ENCODE measurements around the gene SLC66A1.
"Not testable (repeated sequence)": the region's sequence is repeated elsewhere in the genome, so short reads cannot be mapped to it uniquely, and the experiment has no call there.

Gene SLC66A1, protein sequence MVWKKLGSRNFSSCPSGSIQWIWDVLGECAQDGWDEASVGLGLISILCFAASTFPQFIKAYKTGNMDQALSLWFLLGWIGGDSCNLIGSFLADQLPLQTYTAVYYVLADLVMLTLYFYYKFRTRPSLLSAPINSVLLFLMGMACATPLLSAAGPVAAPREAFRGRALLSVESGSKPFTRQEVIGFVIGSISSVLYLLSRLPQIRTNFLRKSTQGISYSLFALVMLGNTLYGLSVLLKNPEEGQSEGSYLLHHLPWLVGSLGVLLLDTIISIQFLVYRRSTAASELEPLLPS

DNA sequence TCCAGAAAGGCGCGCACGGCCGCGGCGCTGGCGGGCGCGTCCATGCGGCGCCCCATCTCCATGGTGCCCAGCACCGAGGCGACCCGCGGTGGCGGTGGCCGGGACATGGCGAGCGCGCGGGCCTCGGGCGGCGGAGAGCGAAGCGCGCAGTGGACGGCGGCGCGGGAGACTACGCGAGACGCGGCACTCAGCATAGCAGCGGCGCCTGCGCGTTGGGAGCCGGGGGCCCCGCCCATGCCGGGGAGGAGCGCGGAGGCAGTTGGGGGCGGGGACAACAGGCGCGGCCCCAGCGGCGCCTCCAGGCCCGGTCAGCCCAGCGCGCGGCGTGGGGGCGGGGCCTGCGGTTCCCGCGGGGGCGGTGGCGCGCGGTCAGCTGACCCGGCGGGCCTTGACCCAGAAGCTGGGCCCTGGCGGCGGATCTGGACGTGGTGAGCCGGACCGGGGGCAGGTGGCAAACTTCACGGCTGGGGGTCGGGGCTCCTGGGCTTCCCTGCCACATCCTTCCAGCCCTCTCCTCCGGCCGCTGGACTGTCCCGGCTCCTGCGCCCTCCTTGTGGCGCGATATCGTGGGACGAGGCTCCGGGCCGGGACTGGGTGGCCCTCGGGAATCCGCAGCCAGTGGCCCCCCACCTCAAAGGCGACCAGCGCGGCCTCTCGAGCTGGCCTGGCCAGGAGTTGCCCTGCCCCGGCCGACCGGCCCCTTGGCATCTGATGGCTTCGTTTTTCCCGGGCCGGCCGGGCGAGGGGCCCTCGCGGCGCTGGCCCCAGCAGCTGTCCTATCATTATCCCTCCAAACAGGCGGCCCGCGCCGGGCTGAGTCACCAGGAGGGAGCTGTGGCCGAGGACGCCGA is at the start of gene SLC66A1, which contains the start of gene AKR7A2:
Gene SLC66A1, plus strand, starts transcription at position 396 of the 851 bp plus-strand sequence. CDS start 5,352 bp downstream, outside the sequence.
Gene AKR7A2, minus strand, starts transcription at position 214 of the 851 bp plus-strand sequence. Its CDS starts 20 bp downstream, at position 194.
- peak; percentile 97 for DNase-seq

DNA sequence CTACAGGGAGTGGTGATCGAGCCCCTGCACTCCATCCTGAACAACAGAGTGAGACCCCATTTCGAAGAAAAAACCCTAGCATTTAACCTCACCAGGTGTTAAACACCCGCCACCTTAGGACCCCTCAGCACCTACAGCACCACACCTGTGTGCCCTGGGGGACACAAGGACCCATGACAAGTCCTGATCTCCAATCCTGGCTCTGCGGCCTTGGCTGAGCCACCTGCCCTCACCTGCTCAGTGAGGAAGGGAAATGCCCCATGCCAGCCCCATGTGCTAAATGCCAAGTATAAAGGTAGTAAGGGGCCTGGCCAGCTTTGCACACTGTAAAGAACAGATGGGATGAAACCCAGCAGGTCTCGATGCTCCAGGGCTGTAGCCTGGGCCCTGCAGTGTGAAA is 49.4 kb upstream of the SLC66A1 start:
- DNase-seq, result no peak

DNA sequence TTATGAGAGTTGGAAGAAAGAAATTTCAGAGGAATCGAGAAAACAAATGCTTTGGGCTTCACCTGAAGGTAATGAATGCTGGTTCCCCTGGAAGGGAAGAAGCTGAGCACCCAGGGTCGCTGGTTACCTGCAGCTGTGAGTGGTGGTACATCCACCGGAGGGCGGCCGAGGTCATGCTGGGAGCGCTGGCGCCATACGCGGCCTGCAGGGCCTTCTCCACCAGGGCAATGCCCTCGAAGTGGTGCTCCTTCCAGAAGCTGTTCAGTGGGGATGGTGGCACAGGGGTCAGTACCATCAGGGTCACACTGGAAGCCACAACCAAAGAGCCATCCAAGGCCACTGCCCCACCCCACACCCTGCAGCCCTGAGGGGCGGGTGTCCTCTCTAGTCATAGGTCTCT is 43.7 kb upstream of the SLC66A1 start:
- no peak for DNase-seq

DNA sequence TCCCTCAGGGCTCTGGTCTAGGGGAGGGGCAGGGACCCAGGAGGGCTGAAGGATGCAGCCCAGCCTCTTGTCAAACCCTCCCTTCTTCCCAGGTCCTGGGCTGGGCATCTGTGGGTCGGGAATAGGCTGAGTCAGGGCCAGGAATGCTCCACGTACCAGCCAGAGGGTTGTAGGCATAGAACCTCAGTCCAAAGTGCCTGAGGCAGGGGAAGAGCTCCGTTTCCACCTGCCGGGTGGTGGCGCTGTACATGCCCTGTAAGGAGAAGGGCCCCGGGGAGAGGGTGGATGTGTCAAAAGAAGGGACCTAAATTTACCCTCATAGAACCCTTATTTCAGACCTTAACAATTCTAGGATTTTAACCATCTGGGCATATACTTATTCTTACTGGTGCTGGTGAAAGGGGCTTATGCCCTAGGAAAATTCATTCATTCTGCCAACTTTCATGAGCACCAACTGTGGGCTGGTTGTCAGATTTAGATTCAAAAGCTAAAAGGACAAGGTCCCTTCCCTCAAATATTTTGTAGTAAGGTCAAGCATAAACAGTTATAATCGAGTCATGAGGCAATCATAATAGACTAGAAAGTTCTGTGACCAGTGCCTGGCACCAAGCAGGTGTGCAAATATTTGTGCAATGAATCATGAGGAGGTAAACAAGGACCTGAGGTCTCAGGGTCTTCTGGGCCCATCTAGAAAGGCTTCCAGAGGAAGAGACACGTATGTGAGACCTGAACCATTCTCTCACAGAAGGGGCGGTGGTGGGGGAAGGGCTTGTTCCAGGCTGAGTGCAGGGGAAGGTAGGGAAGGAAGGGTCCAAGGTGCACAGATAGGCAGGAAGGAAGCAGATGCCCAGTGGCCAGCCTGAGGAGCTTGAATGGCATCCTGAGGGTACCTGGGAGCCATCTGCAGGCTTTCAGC is 42.4 kb upstream of the SLC66A1 start:
- not testable (repeated sequence) for DNase-seq

DNA sequence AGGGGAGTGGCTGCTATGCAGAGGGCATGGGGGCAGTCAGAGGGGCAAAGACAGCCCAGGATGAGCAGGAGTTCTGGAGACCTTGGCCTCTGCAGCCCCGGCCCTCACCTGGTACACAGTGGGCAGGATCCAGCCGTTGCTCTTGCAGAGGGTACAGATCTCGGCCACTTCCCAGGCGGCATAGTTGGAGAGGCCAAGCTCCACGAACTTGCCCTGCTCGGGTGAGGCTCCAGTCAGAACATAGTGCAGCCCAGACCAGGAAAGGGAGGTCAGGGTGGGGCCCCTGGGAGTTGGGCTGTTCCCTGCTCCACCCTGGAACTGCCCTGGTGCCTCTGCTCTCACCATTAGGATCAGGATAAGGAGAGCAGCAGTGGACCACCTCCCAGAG is 41.8 kb upstream of the SLC66A1 start:
- DNase-seq, result not testable (repeated sequence)

DNA sequence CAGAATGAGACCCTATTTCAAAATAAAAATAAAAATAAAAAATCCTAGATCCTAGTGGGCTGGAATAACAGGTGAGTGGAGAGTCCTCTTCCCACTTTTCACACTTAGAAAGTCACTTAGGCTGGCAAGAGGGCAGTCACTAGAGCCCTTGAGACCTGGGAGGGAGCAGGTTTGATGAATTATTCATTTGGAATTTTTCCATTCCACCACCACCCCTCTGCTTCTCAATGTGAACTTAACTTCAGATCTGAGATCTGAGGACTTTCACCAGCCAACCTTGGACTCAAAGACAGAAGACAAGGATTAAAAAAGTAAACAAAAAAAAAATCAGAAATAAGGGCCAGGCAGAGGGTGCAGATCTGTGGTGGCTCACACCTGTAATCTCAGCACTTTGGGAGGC is 40.1 kb upstream of the SLC66A1 start:
- no peak for DNase-seq

DNA sequence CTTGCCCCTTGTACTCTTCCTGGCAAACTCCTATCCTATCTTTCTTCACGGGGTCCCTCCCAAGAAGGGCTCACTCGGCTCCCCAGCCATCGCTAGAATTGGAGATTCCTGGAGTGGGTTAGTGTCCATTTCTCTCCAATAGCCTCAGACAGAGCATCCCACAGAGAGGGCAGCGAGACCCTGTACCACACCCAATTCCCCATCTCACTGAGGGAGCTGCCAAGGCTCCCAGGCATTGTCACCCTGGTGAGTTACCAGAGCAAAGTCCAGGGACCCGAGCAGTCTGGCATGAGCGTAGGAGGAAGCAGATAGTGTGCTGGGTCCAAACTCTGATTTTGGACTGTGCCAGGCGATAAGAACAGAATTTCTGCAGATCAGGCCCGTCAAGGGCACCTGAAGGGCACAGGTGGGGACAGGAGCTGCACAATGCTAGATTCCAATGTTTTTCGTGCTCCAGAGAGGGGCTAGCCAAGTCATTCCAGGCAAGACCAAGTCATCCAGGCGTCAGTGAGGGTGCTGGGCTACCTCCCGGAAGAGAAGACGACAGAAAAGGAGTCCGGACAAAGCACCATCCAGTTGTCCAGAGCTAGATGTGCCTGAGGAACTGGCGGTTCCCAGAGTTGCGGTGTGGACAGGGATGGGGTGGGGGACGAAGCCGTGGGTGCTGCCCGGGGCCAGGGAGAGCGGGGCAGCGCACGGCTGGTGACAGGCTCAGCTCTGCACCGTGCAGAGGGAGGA is 38.9 kb upstream of the SLC66A1 start:
- no peak for DNase-seq

DNA sequence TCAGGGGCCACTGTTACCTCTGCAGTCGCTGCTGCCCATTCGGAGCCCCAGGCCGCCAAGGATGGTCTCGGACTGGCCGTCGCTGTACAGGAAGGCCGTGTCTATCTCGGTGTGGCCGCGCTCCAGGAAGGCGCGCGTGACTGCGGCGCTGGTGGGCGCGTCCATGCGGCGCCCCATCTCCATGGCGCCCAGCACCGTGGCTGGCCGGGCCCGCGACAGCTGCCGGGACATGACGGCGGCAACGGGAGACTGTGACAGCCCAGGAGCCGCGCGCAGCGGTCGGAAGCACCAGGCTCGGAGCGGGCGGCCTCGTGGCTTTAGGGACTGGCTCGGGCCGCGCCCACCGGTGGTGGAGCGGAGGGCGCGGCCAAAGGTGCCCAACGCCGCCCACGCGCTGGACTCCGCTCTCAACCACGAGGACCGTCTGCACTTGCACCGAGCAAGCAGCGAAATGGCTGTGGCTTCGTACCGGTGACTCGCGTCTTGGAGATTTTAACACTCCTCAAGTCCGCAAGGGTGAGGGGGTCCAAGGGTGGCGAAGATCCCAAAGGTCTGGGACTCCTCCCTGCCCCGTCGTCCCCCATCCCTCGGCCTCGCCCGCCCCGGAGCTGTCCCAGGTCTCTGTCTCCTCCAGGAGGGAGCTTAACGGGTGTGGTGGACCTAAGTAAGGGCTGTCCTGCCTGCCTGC is 38.1 kb upstream of the SLC66A1 start:
- DNase-seq, result not testable (repeated sequence)

DNA sequence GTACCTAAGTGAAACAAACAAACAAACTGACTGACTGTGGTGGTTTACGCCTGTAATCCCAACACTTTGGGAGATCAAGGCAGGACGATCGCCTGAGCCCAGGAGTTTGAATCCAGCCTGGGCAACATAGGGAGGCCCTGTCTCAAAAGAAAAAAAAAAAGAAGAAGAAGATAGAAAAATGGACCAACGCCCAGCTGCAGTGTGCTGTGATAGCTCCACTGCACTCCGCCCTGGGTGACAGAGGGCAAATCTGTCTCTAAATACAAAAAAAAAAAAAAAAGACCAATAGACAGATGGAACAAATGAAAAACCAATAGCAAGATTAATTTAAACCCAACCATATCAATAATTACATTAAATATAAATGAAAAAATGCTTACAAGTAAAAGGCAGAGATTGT is 37.5 kb upstream of the SLC66A1 start:
- DNase-seq, result no peak

DNA sequence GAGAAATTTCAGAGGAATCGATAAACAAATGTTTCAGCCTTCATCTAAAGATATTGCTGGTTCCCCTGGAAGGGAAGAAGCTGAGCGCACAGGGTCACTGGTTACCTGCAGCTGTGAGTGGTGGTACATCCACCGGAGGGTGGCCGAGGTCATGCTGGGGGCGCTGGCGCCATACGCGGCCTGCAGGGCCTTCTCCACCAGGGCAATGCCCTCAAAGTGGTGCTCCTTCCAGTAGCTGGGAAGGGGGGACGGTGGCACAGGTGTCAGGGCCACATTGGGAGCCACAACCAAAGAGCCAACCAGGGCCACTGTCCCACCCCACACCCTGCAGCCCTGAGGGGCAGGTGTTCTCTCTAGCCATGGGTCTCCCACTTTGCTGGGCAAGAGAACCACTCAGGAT is 28.2 kb upstream of the SLC66A1 start:
- DNase-seq, result no peak

DNA sequence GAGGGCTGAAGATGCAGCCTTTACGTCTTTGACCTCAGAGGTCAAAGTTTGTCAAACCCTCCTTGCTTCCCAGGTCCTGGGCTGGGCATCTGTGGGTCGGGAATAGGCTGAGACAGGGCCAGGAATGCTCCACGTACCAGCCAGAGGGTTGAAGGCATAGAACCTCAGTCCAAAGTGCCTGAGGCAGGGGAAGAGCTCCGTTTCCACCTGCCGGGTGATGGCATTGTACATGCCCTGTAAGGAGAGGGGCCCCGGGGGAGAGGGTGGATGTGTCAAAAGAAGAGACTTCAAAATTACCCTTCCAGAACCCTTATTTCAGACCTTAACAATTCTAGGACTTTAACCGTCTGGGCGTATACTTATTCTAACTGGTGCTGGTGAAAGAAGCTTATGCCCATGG is 27.2 kb upstream of the SLC66A1 start:
- DNase-seq, result no peak

DNA sequence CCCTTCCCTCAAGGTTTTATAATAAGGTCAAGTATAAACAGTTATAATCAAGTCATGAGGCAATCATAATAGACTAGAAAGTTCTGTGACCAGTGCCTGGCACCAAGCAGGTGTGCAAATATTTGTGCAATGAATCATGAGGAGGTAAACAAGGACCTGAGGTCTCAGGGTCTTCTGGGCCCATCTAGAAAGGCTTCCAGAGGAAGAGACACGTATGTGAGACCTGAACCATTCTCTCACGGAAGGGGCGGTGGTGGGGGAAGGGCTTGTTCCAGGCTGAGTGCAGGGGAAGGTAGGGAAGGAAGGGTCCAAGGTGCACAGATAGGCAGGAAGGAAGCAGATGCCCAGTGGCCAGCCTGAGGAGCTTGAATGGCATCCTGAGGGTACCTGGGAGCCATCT is 26.8 kb upstream of the SLC66A1 start:
- not testable (repeated sequence) for DNase-seq

DNA sequence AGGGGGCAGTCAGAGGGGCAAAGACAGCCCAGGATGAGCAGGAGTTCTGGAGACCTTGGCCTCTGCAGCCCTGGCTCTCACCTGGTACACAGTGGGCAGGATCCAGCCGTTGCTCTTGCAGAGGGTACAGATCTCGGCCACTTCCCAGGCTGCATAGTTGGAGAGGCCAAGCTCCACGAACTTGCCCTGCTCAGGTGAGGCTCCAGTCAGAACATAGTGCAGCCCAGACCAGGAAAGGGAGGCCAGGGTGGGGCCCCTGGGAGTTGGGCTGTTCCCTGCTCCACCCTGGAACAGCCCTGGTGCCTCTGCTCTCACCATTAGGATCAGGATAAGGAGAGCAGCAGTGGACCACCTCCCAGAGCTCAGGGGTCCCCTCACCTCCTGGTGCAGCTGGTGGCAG is 26.3 kb upstream of the SLC66A1 start:
- not testable (repeated sequence) for DNase-seq

DNA sequence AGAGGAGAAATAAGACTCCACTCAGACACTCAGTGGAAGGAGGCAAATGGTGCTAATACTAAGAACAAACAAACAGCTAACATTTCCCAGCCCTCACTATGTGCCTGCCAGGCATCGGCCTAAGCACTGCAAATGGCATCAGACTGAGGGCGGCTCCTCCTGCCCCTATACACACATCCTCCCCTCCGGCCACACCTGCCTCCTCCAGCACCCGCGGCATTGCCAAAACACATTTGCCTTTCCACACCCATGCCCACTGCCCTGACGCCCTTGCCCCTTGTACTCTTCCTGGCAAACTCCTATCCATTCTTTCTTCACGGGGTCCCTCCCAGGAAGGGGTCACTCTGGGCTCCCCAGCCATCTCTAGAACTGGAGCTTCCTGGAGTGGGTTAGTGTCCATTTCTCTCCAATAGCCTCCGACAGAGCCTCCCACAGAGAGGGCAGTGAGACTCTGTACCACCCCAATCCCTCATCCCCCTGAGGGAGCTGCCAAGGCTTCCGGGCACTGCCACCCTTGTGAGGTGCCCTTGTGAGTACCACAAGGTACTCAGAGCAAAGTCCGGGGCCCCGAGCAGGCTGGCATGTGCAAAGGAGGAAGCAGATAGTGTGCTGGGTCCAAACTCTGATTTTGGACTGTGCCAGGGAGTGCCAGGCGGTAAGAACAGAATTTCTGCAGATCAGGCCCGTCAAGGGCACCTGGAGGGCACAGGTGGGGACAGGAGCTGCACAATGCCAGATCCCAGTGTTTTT is 24.5 kb upstream of the SLC66A1 start:
- no peak for DNase-seq

DNA sequence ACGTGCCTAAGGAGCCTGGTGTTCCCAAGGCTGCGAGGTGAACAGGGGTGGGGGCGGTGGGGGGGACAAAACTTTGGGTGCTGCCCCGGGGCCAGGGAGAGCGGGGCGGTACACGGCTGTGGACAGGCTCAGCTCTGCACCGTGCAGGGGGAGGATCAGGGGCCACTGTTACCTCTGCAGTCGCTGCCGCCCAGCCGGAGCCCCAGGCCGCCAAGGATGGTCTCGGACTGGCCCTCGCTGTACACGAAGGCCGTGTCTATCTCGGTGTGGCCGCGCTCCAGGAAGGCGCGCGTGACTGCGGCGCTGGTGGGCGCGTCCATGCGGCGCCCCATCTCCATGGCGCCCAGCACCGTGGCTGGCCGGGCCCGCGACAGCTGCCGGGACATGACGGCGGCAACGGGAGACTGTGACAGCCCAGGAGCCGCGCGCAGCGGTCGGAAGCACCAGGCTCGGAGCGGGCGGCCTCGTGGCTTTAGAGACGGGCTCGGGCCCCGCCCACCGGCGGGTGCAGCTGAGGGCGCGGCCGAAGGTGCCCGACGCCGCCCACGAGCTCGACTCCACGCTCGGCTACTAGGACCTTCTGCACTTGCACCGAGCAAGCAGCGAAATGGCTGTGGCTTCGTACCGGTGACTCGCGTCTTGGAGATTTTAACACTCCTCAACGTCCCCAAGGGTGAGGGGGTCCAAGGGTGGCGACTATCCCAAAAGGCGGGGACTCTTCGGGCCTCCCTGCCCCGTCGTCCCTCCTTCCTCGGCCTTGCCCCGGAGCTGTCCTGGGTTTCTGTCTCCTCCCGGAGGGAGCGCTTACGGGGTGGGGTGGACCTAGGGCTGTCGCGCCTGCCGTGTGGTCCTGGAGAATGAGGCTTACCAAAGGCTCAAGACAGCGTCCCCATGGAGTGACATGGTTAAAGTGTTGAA is 23.5 kb upstream of the SLC66A1 start, which contains the start of gene AKR7A3:
Gene AKR7A3, minus strand, starts transcription at position 447 of the 918 bp plus-strand sequence. Its CDS starts 61 bp downstream, at position 386.
- peak; percentile 75 for DNase-seq

DNA sequence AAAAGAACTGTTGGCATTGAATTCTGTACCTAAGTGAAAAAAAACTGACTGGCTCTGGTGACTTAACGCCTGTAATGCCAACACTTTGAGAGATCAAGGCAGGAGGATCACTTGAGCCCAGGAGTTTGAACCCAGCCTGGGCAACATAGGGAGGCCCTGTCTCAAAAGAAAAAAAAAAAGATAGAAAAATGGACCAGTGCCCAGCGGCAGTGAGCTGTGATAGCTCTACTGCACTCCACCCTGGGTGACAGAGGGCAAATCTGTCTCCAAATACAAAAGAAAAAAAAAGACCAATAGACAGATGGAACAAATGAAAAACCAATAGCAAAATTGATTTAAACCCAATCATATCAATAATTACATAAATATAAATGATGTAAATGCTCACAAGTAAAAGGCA is 22.9 kb upstream of the SLC66A1 start:
- DNase-seq, result no peak

DNA sequence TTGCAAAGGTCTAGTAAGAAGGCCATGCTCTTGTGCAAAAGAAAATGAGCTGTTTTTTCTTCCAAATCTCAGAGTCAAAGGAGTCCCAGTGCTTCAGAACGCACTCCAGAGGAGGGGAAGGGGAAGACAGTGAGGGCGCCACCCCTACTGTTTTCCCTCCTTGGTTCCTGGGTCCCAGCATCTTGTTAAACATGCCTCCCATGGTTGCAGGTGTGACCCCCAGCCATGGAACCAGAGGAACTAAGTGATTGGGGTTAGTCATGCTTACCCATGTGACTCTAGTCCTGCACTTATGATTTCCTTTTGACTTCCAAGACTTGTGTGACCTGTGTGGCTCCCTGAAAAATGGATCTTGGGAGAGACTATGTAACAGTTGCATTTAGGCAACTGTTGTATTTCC is 17.5 kb upstream of the SLC66A1 start:
- no peak for DNase-seq

DNA sequence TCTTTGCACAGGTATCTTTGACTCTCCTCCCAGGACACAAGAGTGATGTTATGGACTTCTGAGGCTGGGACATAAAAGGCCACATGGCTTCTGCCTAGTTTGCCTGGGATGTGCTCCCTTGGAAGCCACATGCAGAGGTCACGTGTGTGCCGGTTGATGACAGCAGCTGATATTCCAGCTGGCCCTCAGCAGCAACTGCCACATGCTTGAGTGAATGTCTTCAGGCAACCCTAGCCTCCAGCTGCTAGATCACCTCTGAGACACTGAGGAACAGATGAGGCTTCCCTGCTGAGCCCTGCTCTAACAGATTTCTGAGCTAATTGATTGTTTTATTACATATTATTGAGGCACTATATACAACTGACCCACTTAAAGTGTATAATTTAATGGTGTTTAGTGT is 11.9 kb upstream of the SLC66A1 start:
- DNase-seq, result no peak

DNA sequence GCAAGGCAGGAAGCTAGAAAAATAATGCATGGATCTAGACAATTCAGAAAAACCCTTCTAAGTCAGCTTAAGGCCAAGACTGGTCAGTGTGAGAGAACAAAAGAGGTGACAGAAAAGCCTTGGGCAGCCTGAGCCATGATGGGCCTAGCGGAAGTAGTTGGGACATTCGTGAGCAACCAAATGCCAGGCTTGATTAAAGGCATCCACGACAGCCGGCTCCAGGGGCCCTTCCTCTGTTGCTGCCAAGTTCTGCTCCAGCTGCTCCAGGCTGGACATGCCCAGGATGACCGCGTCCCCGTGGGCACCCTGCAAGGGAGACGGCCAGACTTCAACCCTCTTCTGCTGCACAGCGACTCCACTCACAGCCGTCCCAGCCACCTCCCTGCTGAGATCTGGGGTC is 8.0 kb upstream of the SLC66A1 start:
- not testable (repeated sequence) for DNase-seq

DNA sequence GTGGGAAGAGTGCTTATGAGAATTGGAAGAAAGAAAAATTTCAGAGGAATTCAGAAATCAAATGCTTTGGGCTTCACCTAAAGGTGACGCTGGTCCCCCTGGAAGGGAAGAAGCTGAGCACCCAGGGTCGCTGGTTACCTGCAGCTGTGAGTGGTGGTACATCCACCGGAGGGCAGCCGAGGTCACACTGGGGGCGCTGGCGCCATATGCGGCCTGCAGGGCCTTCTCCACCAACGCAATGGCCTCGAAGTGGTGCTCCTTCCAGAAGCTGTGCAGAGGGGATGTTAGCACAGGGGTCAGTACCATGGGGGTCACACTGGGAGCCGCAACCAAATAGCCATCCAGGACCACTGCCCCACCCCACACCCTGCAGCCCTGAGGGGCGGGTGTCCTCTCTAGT is 6.2 kb upstream of the SLC66A1 start:
- no peak for DNase-seq

Data from RPMI8226 (cell line).